Progenitor cell of endocrine pancreas (in vitro differentiated cells): Measurements from ENCODE around the gene APOA4. TPM values are rescaled to one million over a fixed set of nuclear protein-coding genes. Genes with fewer than 3 reads are reported as not detected.

Experiments used
- DNase-seq: peaks from one replicate; pipeline ENCODE4 v3.0.0; 2021; ENCODE audit warnings: low spot score; ENCODE audit not compliant: unreplicated experiment
- H3K27ac Mint-ChIP-seq: 2 replicates; pipeline ENCODE4 v1.8.0; 2021; ENCODE audit warnings: mild to moderate bottlenecking, moderate library complexity, mixed read lengths
- H3K27me3 Mint-ChIP-seq: 2 replicates; pipeline ENCODE4 v1.8.0; 2021; ENCODE audit warnings: mixed read lengths
- H3K36me3 Mint-ChIP-seq: 2 replicates; pipeline ENCODE4 v1.8.0; 2022; ENCODE audit warnings: mixed read lengths; ENCODE audit not compliant: insufficient read depth
- H3K4me1 Mint-ChIP-seq: 2 replicates; pipeline ENCODE4 v1.8.0; 2021; ENCODE audit warnings: low read depth, mixed read lengths
- H3K4me3 Mint-ChIP-seq: 2 replicates; pipeline ENCODE4 v1.8.0; 2021; ENCODE audit warnings: low read depth, mild to moderate bottlenecking, moderate library complexity, mixed read lengths
- H3K9me3 Mint-ChIP-seq: 2 replicates; pipeline ENCODE4 v1.8.0; 2021; ENCODE audit warnings: low read depth, mixed read lengths
- total RNA-seq: library from RNA; stranded (reverse); gene quantifications from 2 replicates; pipeline ENCODE4 v1.2.1, GENCODE V29; 2021
- TF ChIP-seq, protein P1 (sequence below): fragments of 200-600 bp; sonication (generic); IDR thresholded peaks from one replicate; pipeline ENCODE4 v1.5.0; 2021; ENCODE audit warnings: antibody characterized with exemption, mild to moderate bottlenecking; ENCODE audit not compliant: unreplicated experiment

APOA4 gene
- total RNA-seq, 1 donor from 2014 or later, result not detected

GRCh38 chr11:116800610-116801009 is 22.5 kb downstream of the APOA4 start:
- no peak overlapping the region for H3K27ac Mint-ChIP-seq
- no peaks in the 10 kb centered on the region for H3K36me3 Mint-ChIP-seq
- H3K4me1 Mint-ChIP-seq, result no peaks in the 10 kb centered on the region
- TF ChIP-seq, protein P1, sequence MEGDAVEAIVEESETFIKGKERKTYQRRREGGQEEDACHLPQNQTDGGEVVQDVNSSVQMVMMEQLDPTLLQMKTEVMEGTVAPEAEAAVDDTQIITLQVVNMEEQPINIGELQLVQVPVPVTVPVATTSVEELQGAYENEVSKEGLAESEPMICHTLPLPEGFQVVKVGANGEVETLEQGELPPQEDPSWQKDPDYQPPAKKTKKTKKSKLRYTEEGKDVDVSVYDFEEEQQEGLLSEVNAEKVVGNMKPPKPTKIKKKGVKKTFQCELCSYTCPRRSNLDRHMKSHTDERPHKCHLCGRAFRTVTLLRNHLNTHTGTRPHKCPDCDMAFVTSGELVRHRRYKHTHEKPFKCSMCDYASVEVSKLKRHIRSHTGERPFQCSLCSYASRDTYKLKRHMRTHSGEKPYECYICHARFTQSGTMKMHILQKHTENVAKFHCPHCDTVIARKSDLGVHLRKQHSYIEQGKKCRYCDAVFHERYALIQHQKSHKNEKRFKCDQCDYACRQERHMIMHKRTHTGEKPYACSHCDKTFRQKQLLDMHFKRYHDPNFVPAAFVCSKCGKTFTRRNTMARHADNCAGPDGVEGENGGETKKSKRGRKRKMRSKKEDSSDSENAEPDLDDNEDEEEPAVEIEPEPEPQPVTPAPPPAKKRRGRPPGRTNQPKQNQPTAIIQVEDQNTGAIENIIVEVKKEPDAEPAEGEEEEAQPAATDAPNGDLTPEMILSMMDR, result no peak
- no peaks in the 10 kb centered on the region for H3K9me3 Mint-ChIP-seq
- peaks cover 10% of the 10 kb centered on the region for H3K27me3 Mint-ChIP-seq
- no peak for DNase-seq
- H3K4me3 Mint-ChIP-seq, result no peak overlapping the region

- no peaks in the 10 kb centered on the region for H3K9me3 Mint-ChIP-seq
- H3K4me3 Mint-ChIP-seq, result no peak overlapping the region
- TF ChIP-seq, protein P1, result no peak
- DNase-seq, result no peak
- no peaks in the 10 kb centered on the region for H3K4me1 Mint-ChIP-seq
- no peak overlapping the region for H3K27ac Mint-ChIP-seq
- H3K36me3 Mint-ChIP-seq, result no peaks in the 10 kb centered on the region
- H3K27me3 Mint-ChIP-seq, result peaks cover 3% of the 10 kb centered on the region
Observed at GRCh38 chr11:116798368-116798767, 24.7 kb downstream of the APOA4 start.

DNA sequence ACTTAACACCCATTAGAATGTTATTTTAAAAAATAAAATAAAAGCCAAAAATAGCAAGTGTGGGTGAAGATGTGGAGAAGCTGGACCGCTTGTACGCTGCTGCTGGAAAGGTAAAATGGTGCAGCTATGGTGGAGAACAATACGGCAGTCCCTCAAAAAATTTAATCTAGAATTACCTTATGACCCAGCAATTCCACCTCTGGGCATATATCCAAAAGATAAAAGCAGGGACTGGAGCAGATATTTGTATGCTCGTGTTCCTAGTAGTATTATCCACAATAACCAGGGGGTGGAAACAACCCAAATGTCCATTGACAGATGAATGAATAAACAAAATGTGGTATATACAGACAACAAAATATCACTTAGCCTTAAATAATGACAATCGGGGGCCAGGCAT is 25.3 kb downstream of the APOA4 start:
- H3K9me3 Mint-ChIP-seq, result no peaks in the 10 kb centered on the region
- H3K27ac Mint-ChIP-seq, result no peak overlapping the region
- H3K4me1 Mint-ChIP-seq, result peaks cover 3% of the 10 kb centered on the region
- peaks cover 5% of the 10 kb centered on the region for H3K27me3 Mint-ChIP-seq
- no peaks in the 10 kb centered on the region for H3K36me3 Mint-ChIP-seq
- TF ChIP-seq, protein P1, result no peak
- H3K4me3 Mint-ChIP-seq, result no peak overlapping the region
- DNase-seq, result no peak

DNA sequence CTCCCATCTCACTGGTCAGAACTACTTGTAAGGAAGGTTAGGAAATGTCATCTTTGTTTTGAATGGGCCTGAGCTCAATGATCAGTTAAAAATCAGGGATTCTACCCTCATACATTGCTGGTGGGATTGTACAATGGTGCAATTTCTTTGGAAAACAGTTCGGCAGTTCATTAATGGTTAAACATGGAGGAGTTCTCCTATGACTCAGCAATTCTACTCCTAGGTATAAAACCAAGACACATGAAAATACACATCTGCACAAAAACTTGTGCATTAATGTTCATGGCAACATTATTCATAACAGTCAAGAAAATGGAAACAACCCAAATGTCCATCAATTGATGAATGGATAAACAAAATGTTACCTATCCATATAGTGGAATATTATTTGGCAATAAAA is 26.6 kb downstream of the APOA4 start:
- H3K27me3 Mint-ChIP-seq, result peaks cover 4% of the 10 kb centered on the region
- TF ChIP-seq, protein P1, result no peak
- no peaks in the 10 kb centered on the region for H3K9me3 Mint-ChIP-seq
- no peak overlapping the region for H3K27ac Mint-ChIP-seq
- no peak for DNase-seq
- no peak overlapping the region for H3K4me3 Mint-ChIP-seq
- no peaks in the 10 kb centered on the region for H3K36me3 Mint-ChIP-seq
- peaks cover 8% of the 10 kb centered on the region for H3K4me1 Mint-ChIP-seq

DNA sequence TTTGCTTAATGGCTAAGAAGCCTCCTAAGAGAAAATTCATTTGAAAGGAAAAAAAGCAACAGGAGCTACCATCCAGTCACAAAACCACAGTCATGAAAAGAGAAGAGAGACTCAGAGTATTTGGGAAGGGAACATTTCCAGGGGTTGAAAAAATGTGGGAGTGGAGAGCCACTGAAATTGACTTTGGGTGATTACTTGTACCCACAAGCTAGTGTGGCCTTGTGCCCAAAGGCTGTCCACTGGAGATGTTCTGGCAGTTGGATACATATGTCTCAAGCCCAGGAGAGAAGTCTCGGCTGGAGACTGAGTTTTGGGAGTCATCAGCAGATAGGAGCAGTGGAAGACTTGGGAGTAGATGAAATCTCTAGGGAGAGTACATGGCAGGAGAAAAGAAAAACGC is 28.3 kb downstream of the APOA4 start:
- peaks cover 10% of the 10 kb centered on the region for H3K27me3 Mint-ChIP-seq
- DNase-seq, result no peak
- no peaks in the 10 kb centered on the region for H3K9me3 Mint-ChIP-seq
- H3K4me1 Mint-ChIP-seq, result peaks cover 8% of the 10 kb centered on the region
- TF ChIP-seq, protein P1, result no peak
- no peak overlapping the region for H3K4me3 Mint-ChIP-seq
- no peak overlapping the region for H3K27ac Mint-ChIP-seq
- H3K36me3 Mint-ChIP-seq, result no peaks in the 10 kb centered on the region

GRCh38 chr11:116793772-116794097 is 29.4 kb downstream of the APOA4 start:
- H3K4me3 Mint-ChIP-seq, result no peak overlapping the region
- DNase-seq, result no peak
- H3K4me1 Mint-ChIP-seq, result peaks cover 8% of the 10 kb centered on the region
- no peaks in the 10 kb centered on the region for H3K36me3 Mint-ChIP-seq
- no peak overlapping the region for H3K27ac Mint-ChIP-seq
- H3K27me3 Mint-ChIP-seq, result peaks cover 13% of the 10 kb centered on the region
- H3K9me3 Mint-ChIP-seq, result no peaks in the 10 kb centered on the region
- TF ChIP-seq, protein P1, result no peak
